RWPE1 (cell line): ENCODE results near the gene RASA1.

Experiments used
- CTCF ChIA-PET: fragments of 350-600 bp; sonication (Branson Sonifier 250); formaldehyde crosslinking; extraction: SDS; loops from one replicate; lab custom pipeline; 2021; lab: Yijun Ruan, JAX
- POLR2A ChIA-PET: fragments of 400-600 bp; formaldehyde crosslinking; extraction: SDS; loops from one replicate; lab custom pipeline; 2020; ENCODE audit warnings: antibody characterized with exemption; ENCODE audit not compliant: low non-redundant PET; lab: Yijun Ruan, JAX
- DNase-seq: peaks from one replicate; pipeline ENCODE4 v3.0.0; 2012; ENCODE audit warnings: low spot score
- H3K27ac ChIP-seq: fragments of 450-650 bp; 2 replicates; pipeline ENCODE4 v1.5.1; 2017
- CTCF ChIP-seq: fragments of 450-650 bp; conservative IDR thresholded peaks from 2 replicates; pipeline ENCODE4 v1.5.1; 2017; ENCODE audit warnings: low read depth, mild to moderate bottlenecking

The RASA1 gene

GRCh38 chr5:87361031-87361445 is 93.4 kb downstream of the RASA1 start:
- CTCF ChIA-PET, result no interaction called here
- H3K27ac ChIP-seq, result no peak overlapping the region
- TF ChIP-seq CTCF, result no peak
- POLR2A ChIA-PET, result no interaction called here
- DNase-seq, result no peak

GRCh38 chr5:87361536-87362213 is 94.0 kb downstream of the RASA1 start:
- no peak for TF ChIP-seq CTCF
- DNase-seq, result no peak
- POLR2A ChIA-PET, result no interaction called here
- H3K27ac ChIP-seq, result no peak overlapping the region
- CTCF ChIA-PET, result no interaction called here

- H3K27ac ChIP-seq, result no peak overlapping the region
- no peak for DNase-seq
- ChIA-PET CTCF (no interaction called here), POLR2A (no interaction called here)
- TF ChIP-seq CTCF, result no peak
Observed at GRCh38 chr5:87367243-87367642, 99.6 kb downstream of the RASA1 start.

- ChIA-PET CTCF (no interaction called here), POLR2A (no interaction called here)
- DNase-seq, result no peak
- no peak for TF ChIP-seq CTCF
- no peak overlapping the region for H3K27ac ChIP-seq
Observed at GRCh38 chr5:87368601-87369000, 100.9 kb downstream of the RASA1 start.

GRCh38 chr5:87369431-87369830 is 101.7 kb downstream of the RASA1 start:
- POLR2A ChIA-PET, result no interaction called here
- TF ChIP-seq CTCF, result no peak

GRCh38 chr5:87372705-87373104 is 105.0 kb downstream of the RASA1 start:
- TF ChIP-seq CTCF, result no peak
- POLR2A ChIA-PET, result no interaction called here

More at GRCh38 chr5:87369431-87369830, 101.7 kb downstream of the RASA1 start:
- CTCF ChIA-PET, result no interaction called here
- no peak for DNase-seq
- H3K27ac ChIP-seq, result no peak overlapping the region

More at GRCh38 chr5:87372705-87373104, 105.0 kb downstream of the RASA1 start:
- CTCF ChIA-PET, result interaction anchor here (0.6 to 1.3 kb wide), 2 partner anchors 12 to 110 kb away, joined by 3 to 5 read pairs; no protein-coding TSS in a partner anchor
- DNase-seq, result no peak
- H3K27ac ChIP-seq, result no peak overlapping the region
